ENCODE measurements around the gene FTSJ3. TPM values are rescaled to one million over a fixed set of nuclear protein-coding genes. Genes with fewer than 3 reads are reported as not detected.
A peak's percentile ranks its signal among the peaks of the same experiment; 100 is the strongest.
"Not testable (repeated sequence)": the region's sequence is repeated elsewhere in the genome, so short reads cannot be mapped to it uniquely, and the experiment has no call there.

Gene FTSJ3, protein sequence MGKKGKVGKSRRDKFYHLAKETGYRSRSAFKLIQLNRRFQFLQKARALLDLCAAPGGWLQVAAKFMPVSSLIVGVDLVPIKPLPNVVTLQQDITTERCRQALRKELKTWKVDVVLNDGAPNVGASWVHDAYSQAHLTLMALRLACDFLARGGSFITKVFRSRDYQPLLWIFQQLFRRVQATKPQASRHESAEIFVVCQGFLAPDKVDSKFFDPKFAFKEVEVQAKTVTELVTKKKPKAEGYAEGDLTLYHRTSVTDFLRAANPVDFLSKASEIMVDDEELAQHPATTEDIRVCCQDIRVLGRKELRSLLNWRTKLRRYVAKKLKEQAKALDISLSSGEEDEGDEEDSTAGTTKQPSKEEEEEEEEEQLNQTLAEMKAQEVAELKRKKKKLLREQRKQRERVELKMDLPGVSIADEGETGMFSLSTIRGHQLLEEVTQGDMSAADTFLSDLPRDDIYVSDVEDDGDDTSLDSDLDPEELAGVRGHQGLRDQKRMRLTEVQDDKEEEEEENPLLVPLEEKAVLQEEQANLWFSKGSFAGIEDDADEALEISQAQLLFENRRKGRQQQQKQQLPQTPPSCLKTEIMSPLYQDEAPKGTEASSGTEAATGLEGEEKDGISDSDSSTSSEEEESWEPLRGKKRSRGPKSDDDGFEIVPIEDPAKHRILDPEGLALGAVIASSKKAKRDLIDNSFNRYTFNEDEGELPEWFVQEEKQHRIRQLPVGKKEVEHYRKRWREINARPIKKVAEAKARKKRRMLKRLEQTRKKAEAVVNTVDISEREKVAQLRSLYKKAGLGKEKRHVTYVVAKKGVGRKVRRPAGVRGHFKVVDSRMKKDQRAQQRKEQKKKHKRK
- total RNA-seq = 29.1 TPM
- polyA plus RNA-seq (ENCODE audit: insufficient read depth in 1 of 8, insufficient read length in 8 of 8, low replicate concordance in 1 of 8) = 10 to 100 TPM; 35.2 to 45.4 (median 37.5) TPM
- long read RNA-seq, donor 1, partial matches to known transcripts = 11 of 11 reads
- long read RNA-seq, donor 1, other reads (novel, unspliced or antisense) = 0 of 11 reads
- long read RNA-seq, donor 2, partial matches to known transcripts = 5 of 10 reads
- long read RNA-seq, donor 2, other reads (novel, unspliced or antisense) = 5 of 10 reads
- long read RNA-seq, donor 3, partial matches to known transcripts = 25 of 28 reads
- long read RNA-seq, donor 3, other reads (novel, unspliced or antisense) = 0 of 28 reads
- long read RNA-seq, donor 4, partial matches to known transcripts = 33 of 49 reads
- long read RNA-seq, donor 4, other reads (novel, unspliced or antisense) = 16 of 49 reads
- long read RNA-seq, donor 5, transcript FTSJ3-201 (21 exons, 3,559 nt) = major isoform, 5 of 48 reads
- long read RNA-seq, donor 5, partial matches to known transcripts = 41 of 48 reads
- long read RNA-seq, donor 5, other reads (novel, unspliced or antisense) = 0 of 48 reads
- long read RNA-seq, donor 6, partial matches to known transcripts = 30 of 34 reads
- long read RNA-seq, donor 6, other reads (novel, unspliced or antisense) = 0 of 34 reads
- long read RNA-seq, donor 7, partial matches to known transcripts = 137 of 180 reads
- long read RNA-seq, donor 7, other reads (novel, unspliced or antisense) = 41 of 180 reads
- long read RNA-seq, donor 8, partial matches to known transcripts = 7 of 8 reads
- long read RNA-seq, donor 8, other reads (novel, unspliced or antisense) = 0 of 8 reads
- long read RNA-seq, donor 9, partial matches to known transcripts = 13 of 16 reads
- long read RNA-seq, donor 9, other reads (novel, unspliced or antisense) = 0 of 16 reads
- long read RNA-seq, donor 10, partial matches to known transcripts = 11 of 13 reads
- long read RNA-seq, donor 10, other reads (novel, unspliced or antisense) = 0 of 13 reads
- long read RNA-seq, donor 11, partial matches to known transcripts = 30 of 32 reads
- long read RNA-seq, donor 11, other reads (novel, unspliced or antisense) = 0 of 32 reads

GRCh38 chr17:63827002-63827800 is at the start of gene FTSJ3, which contains the start of gene PSMC5:
Gene FTSJ3 (minus strand): TSS chr17:63827663. CDS start chr17:63826902, 761 bp downstream.
Gene PSMC5 (plus strand): TSS chr17:63827431. CDS start chr17:63827491, 60 bp downstream.
- Histone ChIP-seq H3K9me3 (replicated peaks; ENCODE audit: control insufficient read depth, low read depth, low read length) (no peaks in the 10 kb centered on the region), H3K36me3 (ENCODE audit: control insufficient read depth, insufficient read depth, low read length) (peaks cover 68% of the 10 kb centered on the region), H3K4me1 (ENCODE audit: control insufficient read depth, insufficient read depth, low read length) (peaks cover 15% of the 10 kb centered on the region), H3K4me3 (ENCODE audit: low read length) (peak within 1 kb of the TSS; percentile 92), H3K27me3 (ENCODE audit: control insufficient read depth, insufficient read depth, low read length) (no peaks in the 10 kb centered on the region), H3K27ac (ENCODE audit: low read length) (peak within 1 kb of the TSS; percentile 90)
- DNase-seq = peak; percentile 99
- whole genome bisulfite sequencing (ENCODE audit: insufficient coverage) = under 1% methylated on average over 45 of the region's 58 CpGs

DNA sequence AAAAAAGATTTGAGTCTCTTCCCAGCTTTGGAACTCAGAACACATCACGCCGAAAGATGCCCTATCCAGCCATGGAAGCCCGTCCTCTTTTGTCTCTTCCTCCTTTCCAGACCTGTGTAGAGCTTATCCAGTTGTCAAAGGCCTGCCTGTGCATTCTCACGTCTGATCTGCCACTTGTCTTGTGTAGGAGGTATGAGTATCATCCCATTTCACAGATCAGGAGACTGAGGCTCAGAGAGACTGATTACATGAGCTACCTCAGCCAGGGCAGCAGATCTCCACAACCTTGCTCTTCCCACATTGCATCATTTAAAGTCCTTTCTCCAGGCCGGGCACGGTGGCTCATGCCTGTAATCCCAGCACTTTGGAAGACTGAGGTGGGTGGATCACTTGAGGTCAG is 47.2 kb upstream of the FTSJ3 start:
- H3K4me1 ChIP-seq (ENCODE audit: control insufficient read depth, insufficient read depth, low read length); H3K4me3 ChIP-seq (ENCODE audit: low read length); DNase-seq; H3K27me3 ChIP-seq (ENCODE audit: control insufficient read depth, insufficient read depth, low read length); H3K27ac ChIP-seq (ENCODE audit: low read length); H3K9me3 ChIP-seq (replicated peaks; ENCODE audit: control insufficient read depth, low read depth, low read length); H3K36me3 ChIP-seq (ENCODE audit: control insufficient read depth, insufficient read depth, low read length): not testable (repeated sequence)
- 100% methylated on average over 1 of the region's 6 CpGs for WGBS (ENCODE audit: insufficient coverage)

- DNase-seq = not testable (repeated sequence)
- no CpG with 5 or more reads among the region's 8 CpGs for WGBS (ENCODE audit: insufficient coverage)
These were observed 46.7 kb upstream of the FTSJ3 start for GRCh38 chr17:63874061-63874626.

GRCh38 chr17:63873577-63873976 is 46.1 kb upstream of the FTSJ3 start, which contains the start of gene CSH2:
Gene CSH2 (minus strand): TSS chr17:63873677. CDS start chr17:63873614, 63 bp downstream.
- H3K4me3 ChIP-seq (ENCODE audit: low read length); H3K9me3 ChIP-seq (replicated peaks; ENCODE audit: control insufficient read depth, low read depth, low read length); H3K36me3 ChIP-seq (ENCODE audit: control insufficient read depth, insufficient read depth, low read length); H3K27ac ChIP-seq (ENCODE audit: low read length); H3K4me1 ChIP-seq (ENCODE audit: control insufficient read depth, insufficient read depth, low read length); DNase-seq; H3K27me3 ChIP-seq (ENCODE audit: control insufficient read depth, insufficient read depth, low read length): not testable (repeated sequence)
- no CpG with 5 or more reads among the region's 7 CpGs for WGBS (ENCODE audit: insufficient coverage)

More at GRCh38 chr17:63874061-63874626, 46.7 kb upstream of the FTSJ3 start:
- not testable (repeated sequence) for H3K27ac ChIP-seq (ENCODE audit: low read length); H3K4me1 ChIP-seq (ENCODE audit: control insufficient read depth, insufficient read depth, low read length); H3K36me3 ChIP-seq (ENCODE audit: control insufficient read depth, insufficient read depth, low read length); H3K4me3 ChIP-seq (ENCODE audit: low read length); H3K9me3 ChIP-seq (replicated peaks; ENCODE audit: control insufficient read depth, low read depth, low read length); H3K27me3 ChIP-seq (ENCODE audit: control insufficient read depth, insufficient read depth, low read length)

DNA sequence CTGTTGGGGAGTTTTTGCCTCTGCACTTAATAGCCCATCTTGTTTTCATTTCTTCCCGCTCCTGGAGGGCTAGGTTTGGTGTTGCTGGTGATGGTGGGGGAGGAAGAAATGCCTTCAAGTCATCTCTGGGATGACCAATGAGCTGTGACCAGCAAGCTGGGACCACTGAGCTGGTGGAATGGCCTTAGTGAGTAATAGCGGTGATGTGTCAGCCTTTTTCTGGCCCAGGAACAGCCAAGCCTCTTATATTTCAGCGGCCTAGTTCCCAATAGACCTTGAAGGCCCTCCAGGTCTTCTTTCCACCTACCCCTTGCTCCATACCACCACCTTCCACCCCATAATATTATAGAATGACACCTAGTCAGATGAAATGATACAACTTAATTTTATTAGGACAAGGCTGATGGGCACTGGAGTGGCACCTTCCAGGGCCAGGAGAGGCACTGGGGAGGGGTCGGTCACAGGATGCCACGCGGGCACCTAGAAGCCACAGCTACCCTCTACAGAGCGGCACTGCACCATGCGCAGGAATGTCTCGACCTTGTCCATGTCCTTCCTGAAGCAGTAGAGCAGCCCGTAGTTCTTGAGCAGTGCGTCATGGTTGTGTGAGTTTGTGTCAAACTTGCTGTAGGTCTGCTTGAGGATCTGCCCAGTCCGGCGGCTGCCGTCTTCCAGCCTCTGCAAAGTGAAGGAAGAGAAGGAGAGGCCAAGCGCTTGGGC is 44.3 kb upstream of the FTSJ3 start:
- not testable (repeated sequence) for H3K36me3 ChIP-seq (ENCODE audit: control insufficient read depth, insufficient read depth, low read length); H3K4me3 ChIP-seq (ENCODE audit: low read length); H3K27ac ChIP-seq (ENCODE audit: low read length); H3K9me3 ChIP-seq (replicated peaks; ENCODE audit: control insufficient read depth, low read depth, low read length); DNase-seq; H3K27me3 ChIP-seq (ENCODE audit: control insufficient read depth, insufficient read depth, low read length); H3K4me1 ChIP-seq (ENCODE audit: control insufficient read depth, insufficient read depth, low read length)
- 100% methylated on average over 1 of the region's 15 CpGs for WGBS (ENCODE audit: insufficient coverage)

DNA sequence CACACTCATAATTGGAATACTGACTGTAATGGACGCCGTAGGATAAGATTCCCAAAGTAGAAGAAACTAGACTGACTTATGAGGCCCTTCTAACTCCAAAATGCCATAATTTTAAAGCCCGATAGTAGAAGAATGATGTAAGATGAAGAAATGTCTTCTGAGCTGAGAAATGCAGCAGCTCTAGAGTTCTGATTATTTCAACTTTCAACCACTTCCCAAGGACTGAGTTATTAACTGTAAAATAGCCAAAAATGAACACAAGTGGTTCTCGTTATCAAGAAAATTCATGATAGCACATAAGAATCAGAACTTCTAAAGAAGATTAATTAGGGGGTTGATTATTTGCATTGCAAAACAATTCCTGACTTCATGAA is 42.8 kb upstream of the FTSJ3 start:
- WGBS (ENCODE audit: insufficient coverage) = no CpG with 5 or more reads among the region's 4 CpGs
- H3K36me3 ChIP-seq (ENCODE audit: control insufficient read depth, insufficient read depth, low read length); H3K27ac ChIP-seq (ENCODE audit: low read length); DNase-seq; H3K9me3 ChIP-seq (replicated peaks; ENCODE audit: control insufficient read depth, low read depth, low read length); H3K27me3 ChIP-seq (ENCODE audit: control insufficient read depth, insufficient read depth, low read length); H3K4me3 ChIP-seq (ENCODE audit: low read length); H3K4me1 ChIP-seq (ENCODE audit: control insufficient read depth, insufficient read depth, low read length): not testable (repeated sequence)

GRCh38 chr17:63869491-63870291 is 42.2 kb upstream of the FTSJ3 start:
- not testable (repeated sequence) for H3K36me3 ChIP-seq (ENCODE audit: control insufficient read depth, insufficient read depth, low read length); H3K9me3 ChIP-seq (replicated peaks; ENCODE audit: control insufficient read depth, low read depth, low read length); H3K4me3 ChIP-seq (ENCODE audit: low read length); H3K4me1 ChIP-seq (ENCODE audit: control insufficient read depth, insufficient read depth, low read length); DNase-seq; H3K27ac ChIP-seq (ENCODE audit: low read length); H3K27me3 ChIP-seq (ENCODE audit: control insufficient read depth, insufficient read depth, low read length)
- WGBS (ENCODE audit: insufficient coverage) = 40% methylated on average over 1 of the region's 9 CpGs
